ENCODE measurements around the gene EIF3M. TPM values are rescaled to one million over a fixed set of nuclear protein-coding genes. Genes with fewer than 3 reads are reported as not detected.

EIF3M gene
- polyA plus RNA-seq, 1 of the 3 experiments (the other 2 are of a cell fraction): 359 TPM

DNA sequence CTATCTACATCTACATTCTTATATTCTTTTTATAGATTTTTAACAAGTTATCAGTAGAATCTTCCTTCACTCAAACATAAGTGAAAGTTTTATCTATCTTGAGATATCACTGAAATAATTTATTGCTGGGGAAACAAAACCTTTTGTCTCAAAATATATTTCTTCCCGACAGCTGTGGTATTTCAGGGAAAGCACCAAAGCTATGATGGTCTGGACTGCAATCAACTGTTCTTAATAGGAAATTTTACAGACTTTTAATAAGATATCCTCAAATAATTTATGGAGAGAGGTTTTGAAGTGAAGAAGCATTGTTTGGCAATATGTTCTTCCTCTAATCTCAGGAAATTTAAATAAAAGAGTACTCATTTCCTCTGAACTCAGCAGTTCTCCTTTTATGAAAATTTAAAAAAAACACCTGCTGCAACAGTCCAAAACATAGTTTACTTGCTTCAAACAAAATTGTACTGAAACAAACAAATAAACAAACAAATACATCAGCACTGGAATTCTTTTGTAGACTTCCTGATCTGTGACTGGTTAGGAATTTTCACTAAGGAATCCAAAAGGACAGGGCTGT lies 33.9 kb upstream of the EIF3M start:
- no peak overlapping the region for H3K4me3 ChIP-seq (ENCODE audit: low read depth in 2 of 2, low read length in 1 of 2)
- H3K4me1 ChIP-seq (ENCODE audit: control insufficient read depth in 1 of 2, insufficient read depth in 2 of 2, low read depth in 1 of 2, low read length in 1 of 2): no peaks in the 10 kb centered on the region
- no peak overlapping the region for H2AFZ ChIP-seq (ENCODE audit: low read depth)
- no peak overlapping the region for H3K27ac ChIP-seq (ENCODE audit: low read depth in 2 of 2, low read length in 1 of 2)
- H3K9me3 ChIP-seq: no peaks in the 10 kb centered on the region
- no peaks in the 10 kb centered on the region for H3F3A ChIP-seq (replicated peaks; ENCODE audit: insufficient read depth)
- TF ChIP-seq MXI1 (IDR thresholded peaks at IDR 0.05; ENCODE audit: low read depth, low read length) (no peak), EP300 (IDR thresholded peaks at IDR 0.05; ENCODE audit: borderline replicate concordance in 1 of 2, low read depth in 1 of 2, low read length in 1 of 2) (no peak), CHD2 (IDR thresholded peaks at IDR 0.05; ENCODE audit: low read length, partially characterized antibody) (no peak), NRF1 (IDR thresholded peaks at IDR 0.05; ENCODE audit: low read depth, low read length) (no peak), RFX5 (IDR thresholded peaks at IDR 0.05; ENCODE audit: low read length) (no peak), JUND (IDR thresholded peaks at IDR 0.05) (no peak), FOXJ3 (CRISPR knock-in tag; IDR thresholded peaks at IDR 0.05) (no peak), TCF12 (IDR thresholded peaks at IDR 0.05) (no peak), TAF1 (IDR thresholded peaks at IDR 0.05; ENCODE audit: borderline replicate concordance, low read depth, low read length) (no peak), FOXM1 (IDR thresholded peaks at IDR 0.05; ENCODE audit: low read depth) (no peak), EZH2phosphoT487 (IDR thresholded peaks at IDR 0.05; ENCODE audit: borderline replicate concordance, low read depth) (no peak), NFIC (IDR thresholded peaks at IDR 0.05; ENCODE audit: borderline replicate concordance) (no peak), MEF2A (IDR thresholded peaks at IDR 0.05; ENCODE audit: borderline replicate concordance, low read depth) (no peak), FOSL2 (IDR thresholded peaks at IDR 0.05; ENCODE audit: borderline replicate concordance, low read depth) (no peak)
- TF ChIP-seq, protein P1, sequence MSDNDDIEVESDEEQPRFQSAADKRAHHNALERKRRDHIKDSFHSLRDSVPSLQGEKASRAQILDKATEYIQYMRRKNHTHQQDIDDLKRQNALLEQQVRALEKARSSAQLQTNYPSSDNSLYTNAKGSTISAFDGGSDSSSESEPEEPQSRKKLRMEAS (IDR thresholded peaks at IDR 0.05; ENCODE audit: low read depth): no peak
- TF ChIP-seq, protein P2, sequence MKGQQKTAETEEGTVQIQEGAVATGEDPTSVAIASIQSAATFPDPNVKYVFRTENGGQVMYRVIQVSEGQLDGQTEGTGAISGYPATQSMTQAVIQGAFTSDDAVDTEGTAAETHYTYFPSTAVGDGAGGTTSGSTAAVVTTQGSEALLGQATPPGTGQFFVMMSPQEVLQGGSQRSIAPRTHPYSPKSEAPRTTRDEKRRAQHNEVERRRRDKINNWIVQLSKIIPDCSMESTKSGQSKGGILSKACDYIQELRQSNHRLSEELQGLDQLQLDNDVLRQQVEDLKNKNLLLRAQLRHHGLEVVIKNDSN (IDR thresholded peaks at IDR 0.05; ENCODE audit: borderline replicate concordance, low read depth): no peak
- TF ChIP-seq, protein P3, sequence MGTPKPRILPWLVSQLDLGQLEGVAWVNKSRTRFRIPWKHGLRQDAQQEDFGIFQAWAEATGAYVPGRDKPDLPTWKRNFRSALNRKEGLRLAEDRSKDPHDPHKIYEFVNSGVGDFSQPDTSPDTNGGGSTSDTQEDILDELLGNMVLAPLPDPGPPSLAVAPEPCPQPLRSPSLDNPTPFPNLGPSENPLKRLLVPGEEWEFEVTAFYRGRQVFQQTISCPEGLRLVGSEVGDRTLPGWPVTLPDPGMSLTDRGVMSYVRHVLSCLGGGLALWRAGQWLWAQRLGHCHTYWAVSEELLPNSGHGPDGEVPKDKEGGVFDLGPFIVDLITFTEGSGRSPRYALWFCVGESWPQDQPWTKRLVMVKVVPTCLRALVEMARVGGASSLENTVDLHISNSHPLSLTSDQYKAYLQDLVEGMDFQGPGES (IDR thresholded peaks at IDR 0.05; ENCODE audit: low read depth, low read length): no peak
- TF ChIP-seq, protein P4, sequence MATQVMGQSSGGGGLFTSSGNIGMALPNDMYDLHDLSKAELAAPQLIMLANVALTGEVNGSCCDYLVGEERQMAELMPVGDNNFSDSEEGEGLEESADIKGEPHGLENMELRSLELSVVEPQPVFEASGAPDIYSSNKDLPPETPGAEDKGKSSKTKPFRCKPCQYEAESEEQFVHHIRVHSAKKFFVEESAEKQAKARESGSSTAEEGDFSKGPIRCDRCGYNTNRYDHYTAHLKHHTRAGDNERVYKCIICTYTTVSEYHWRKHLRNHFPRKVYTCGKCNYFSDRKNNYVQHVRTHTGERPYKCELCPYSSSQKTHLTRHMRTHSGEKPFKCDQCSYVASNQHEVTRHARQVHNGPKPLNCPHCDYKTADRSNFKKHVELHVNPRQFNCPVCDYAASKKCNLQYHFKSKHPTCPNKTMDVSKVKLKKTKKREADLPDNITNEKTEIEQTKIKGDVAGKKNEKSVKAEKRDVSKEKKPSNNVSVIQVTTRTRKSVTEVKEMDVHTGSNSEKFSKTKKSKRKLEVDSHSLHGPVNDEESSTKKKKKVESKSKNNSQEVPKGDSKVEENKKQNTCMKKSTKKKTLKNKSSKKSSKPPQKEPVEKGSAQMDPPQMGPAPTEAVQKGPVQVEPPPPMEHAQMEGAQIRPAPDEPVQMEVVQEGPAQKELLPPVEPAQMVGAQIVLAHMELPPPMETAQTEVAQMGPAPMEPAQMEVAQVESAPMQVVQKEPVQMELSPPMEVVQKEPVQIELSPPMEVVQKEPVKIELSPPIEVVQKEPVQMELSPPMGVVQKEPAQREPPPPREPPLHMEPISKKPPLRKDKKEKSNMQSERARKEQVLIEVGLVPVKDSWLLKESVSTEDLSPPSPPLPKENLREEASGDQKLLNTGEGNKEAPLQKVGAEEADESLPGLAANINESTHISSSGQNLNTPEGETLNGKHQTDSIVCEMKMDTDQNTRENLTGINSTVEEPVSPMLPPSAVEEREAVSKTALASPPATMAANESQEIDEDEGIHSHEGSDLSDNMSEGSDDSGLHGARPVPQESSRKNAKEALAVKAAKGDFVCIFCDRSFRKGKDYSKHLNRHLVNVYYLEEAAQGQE (IDR thresholded peaks at IDR 0.05; ENCODE audit: low read depth, low read length): no peak
- TF ChIP-seq, protein P5, sequence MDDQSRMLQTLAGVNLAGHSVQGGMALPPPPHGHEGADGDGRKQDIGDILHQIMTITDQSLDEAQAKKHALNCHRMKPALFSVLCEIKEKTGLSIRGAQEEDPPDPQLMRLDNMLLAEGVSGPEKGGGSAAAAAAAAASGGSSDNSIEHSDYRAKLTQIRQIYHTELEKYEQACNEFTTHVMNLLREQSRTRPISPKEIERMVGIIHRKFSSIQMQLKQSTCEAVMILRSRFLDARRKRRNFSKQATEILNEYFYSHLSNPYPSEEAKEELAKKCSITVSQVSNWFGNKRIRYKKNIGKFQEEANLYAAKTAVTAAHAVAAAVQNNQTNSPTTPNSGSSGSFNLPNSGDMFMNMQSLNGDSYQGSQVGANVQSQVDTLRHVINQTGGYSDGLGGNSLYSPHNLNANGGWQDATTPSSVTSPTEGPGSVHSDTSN (IDR thresholded peaks at IDR 0.05): no peak
- TF ChIP-seq, protein P6, sequence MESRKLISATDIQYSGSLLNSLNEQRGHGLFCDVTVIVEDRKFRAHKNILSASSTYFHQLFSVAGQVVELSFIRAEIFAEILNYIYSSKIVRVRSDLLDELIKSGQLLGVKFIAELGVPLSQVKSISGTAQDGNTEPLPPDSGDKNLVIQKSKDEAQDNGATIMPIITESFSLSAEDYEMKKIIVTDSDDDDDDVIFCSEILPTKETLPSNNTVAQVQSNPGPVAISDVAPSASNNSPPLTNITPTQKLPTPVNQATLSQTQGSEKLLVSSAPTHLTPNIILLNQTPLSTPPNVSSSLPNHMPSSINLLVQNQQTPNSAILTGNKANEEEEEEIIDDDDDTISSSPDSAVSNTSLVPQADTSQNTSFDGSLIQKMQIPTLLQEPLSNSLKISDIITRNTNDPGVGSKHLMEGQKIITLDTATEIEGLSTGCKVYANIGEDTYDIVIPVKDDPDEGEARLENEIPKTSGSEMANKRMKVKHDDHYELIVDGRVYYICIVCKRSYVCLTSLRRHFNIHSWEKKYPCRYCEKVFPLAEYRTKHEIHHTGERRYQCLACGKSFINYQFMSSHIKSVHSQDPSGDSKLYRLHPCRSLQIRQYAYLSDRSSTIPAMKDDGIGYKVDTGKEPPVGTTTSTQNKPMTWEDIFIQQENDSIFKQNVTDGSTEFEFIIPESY (IDR thresholded peaks at IDR 0.05; ENCODE audit: borderline replicate concordance, low read depth): no peak
- ChIA-PET CTCF (no interaction called here), POLR2A (no interaction called here)
- no peak for DNase-seq
- peaks cover 30% of the 10 kb centered on the region for H3K27me3 ChIP-seq (ENCODE audit: insufficient read depth)
- no peak overlapping the region for H3K4me2 ChIP-seq
- no peaks in the 10 kb centered on the region for H3K9me2 ChIP-seq
- no peaks in the 10 kb centered on the region for H3K36me3 ChIP-seq (replicated peaks in 1 of 2; ENCODE audit: control insufficient read depth in 1 of 2, insufficient read depth in 2 of 2, low read length in 1 of 2)
- WGBS (ENCODE audit: low lambda C conversion rate): 2% methylated on average over 1 of the region's 1 CpG
- no peak overlapping the region for H3K9ac ChIP-seq
- no peaks in the 10 kb centered on the region for H4K20me1 ChIP-seq (ENCODE audit: insufficient read depth)
- H3K79me2 ChIP-seq (ENCODE audit: insufficient read depth): no peaks in the 10 kb centered on the region

Data from SK-N-SH (cell line).